IPS-11a (cell line): ENCODE results near the gene MED28.
"Not testable (repeated sequence)": the region's sequence is repeated elsewhere in the genome, so short reads cannot be mapped to it uniquely, and the experiment has no call there.

Experiments used
- H3K4me3 ChIP-seq: one replicate; pipeline ENCODE4 v1.5.1; 2013; ENCODE audit warnings: low read depth, low read length, control low read depth

Gene MED28

GRCh38 chr4:17616283-17616682 lies 1.8 kb downstream of the MED28 start:
- H3K4me3 ChIP-seq = no peak overlapping the region

- H3K4me3 ChIP-seq = no peak overlapping the region
These were observed 4.5 kb downstream of the MED28 start for GRCh38 chr4:17618926-17619325.

GRCh38 chr4:17619416-17620105 lies 5.1 kb downstream of the MED28 start:
- H3K4me3 ChIP-seq = no peak overlapping the region

GRCh38 chr4:17623451-17624001 lies 9.1 kb downstream of the MED28 start:
- H3K4me3 ChIP-seq = no peak overlapping the region

GRCh38 chr4:17624821-17625220 lies 10.4 kb downstream of the MED28 start:
- H3K4me3 ChIP-seq = no peak overlapping the region

GRCh38 chr4:17630228-17630627 lies 15.8 kb downstream of the MED28 start:
- no peak overlapping the region for H3K4me3 ChIP-seq

- H3K4me3 ChIP-seq = no peak overlapping the region
These were observed 19.2 kb downstream of the MED28 start for GRCh38 chr4:17633600-17633999.

GRCh38 chr4:17635056-17635455 lies 20.6 kb downstream of the MED28 start:
- H3K4me3 ChIP-seq = no peak overlapping the region

- no peak overlapping the region for H3K4me3 ChIP-seq
These were observed 21.9 kb downstream of the MED28 start for GRCh38 chr4:17636341-17636695.

GRCh38 chr4:17636696-17637622 lies 22.5 kb downstream of the MED28 start:
- H3K4me3 ChIP-seq = no peak overlapping the region

GRCh38 chr4:17639136-17639535 lies 24.7 kb downstream of the MED28 start:
- no peak overlapping the region for H3K4me3 ChIP-seq

GRCh38 chr4:17642398-17642783 lies 27.9 kb downstream of the MED28 start:
- H3K4me3 ChIP-seq = no peak overlapping the region

- H3K4me3 ChIP-seq = no peak overlapping the region
These were observed 32.3 kb downstream of the MED28 start for GRCh38 chr4:17646693-17647092.

GRCh38 chr4:17647176-17647806 lies 32.9 kb downstream of the MED28 start:
- no peak overlapping the region for H3K4me3 ChIP-seq

GRCh38 chr4:17647927-17648326 lies 33.5 kb downstream of the MED28 start:
- H3K4me3 ChIP-seq = no peak overlapping the region

GRCh38 chr4:17650406-17650805 lies 36.0 kb downstream of the MED28 start:
- H3K4me3 ChIP-seq = no peak overlapping the region

GRCh38 chr4:17654701-17655100 lies 40.3 kb downstream of the MED28 start:
- H3K4me3 ChIP-seq = no peak overlapping the region

- no peak overlapping the region for H3K4me3 ChIP-seq
These were observed 42.6 kb downstream of the MED28 start for GRCh38 chr4:17657090-17657489.

- H3K4me3 ChIP-seq = no peak overlapping the region
These were observed 43.4 kb downstream of the MED28 start for GRCh38 chr4:17657849-17658248.

GRCh38 chr4:17659196-17659595 lies 44.8 kb downstream of the MED28 start:
- not testable (repeated sequence) for H3K4me3 ChIP-seq

- H3K4me3 ChIP-seq = no peak overlapping the region
These were observed 48.3 kb downstream of the MED28 start for GRCh38 chr4:17662694-17663093.

- H3K4me3 ChIP-seq = no peak overlapping the region
These were observed 50.3 kb downstream of the MED28 start for GRCh38 chr4:17664755-17665154.
